HG03457 (cell line): Measurements from ENCODE around the gene SLC17A9.
A peak's percentile ranks its signal among the peaks of the same experiment; 100 is the strongest.

Source experiments
- ATAC-seq: cut with Tn5 transposase; IDR thresholded peaks from one replicate; pipeline ENCODE4 v1.9.1; 2021; ENCODE audit warnings: moderate number of reproducible peaks; ENCODE audit not compliant: unreplicated experiment

The SLC17A9 gene

GRCh38 chr20:62937268-62938104, 15.0 kb upstream of the SLC17A9 start:
- peak; percentile 74 for ATAC-seq

- ATAC-seq = peak; percentile 37
Measured at GRCh38 chr20:62938105-62938888, 14.2 kb upstream of the SLC17A9 start, which contains the start of gene GID8. GID8 (plus strand) TSS chr20:62938147; CDS start chr20:62941503, 3,356 bp downstream.

GRCh38 chr20:62940875-62941274, 11.6 kb upstream of the SLC17A9 start:
- no peak for ATAC-seq

GRCh38 chr20:62941792-62942191, 10.7 kb upstream of the SLC17A9 start:
- ATAC-seq = no peak

- ATAC-seq = no peak
Measured at GRCh38 chr20:62942456-62942855, 10.1 kb upstream of the SLC17A9 start.

- no peak for ATAC-seq
Measured at GRCh38 chr20:62943396-62943795, 9.1 kb upstream of the SLC17A9 start.

GRCh38 chr20:62944184-62944583, 8.3 kb upstream of the SLC17A9 start:
- ATAC-seq = no peak

GRCh38 chr20:62944746-62945145, 7.8 kb upstream of the SLC17A9 start:
- no peak for ATAC-seq

GRCh38 chr20:62945771-62946339, 6.7 kb upstream of the SLC17A9 start:
- ATAC-seq = no peak

- no peak for ATAC-seq
Measured at GRCh38 chr20:62946918-62947317, 5.6 kb upstream of the SLC17A9 start.

- ATAC-seq = no peak
Measured at GRCh38 chr20:62947532-62948300, 4.8 kb upstream of the SLC17A9 start.

- ATAC-seq = no peak
Measured at GRCh38 chr20:62949153-62949821, 3.2 kb upstream of the SLC17A9 start.

- ATAC-seq = no peak
Measured at GRCh38 chr20:62949962-62950361, 2.5 kb upstream of the SLC17A9 start.

GRCh38 chr20:62950741-62951140, 1.8 kb upstream of the SLC17A9 start:
- no peak for ATAC-seq

GRCh38 chr20:62951143-62951895, 1.2 kb upstream of the SLC17A9 start:
- no peak for ATAC-seq

GRCh38 chr20:62951896-62952372, 575 bp upstream of the SLC17A9 start:
- ATAC-seq = no peak

- peak; percentile 1 for ATAC-seq
Measured at GRCh38 chr20:62952968-62953838, 694 bp downstream of the SLC17A9 start.
